Superior temporal gyrus (tissue), 1 donor: ENCODE results near the gene RMND5A.
A peak's percentile ranks its signal among the peaks of the same experiment; 100 is the strongest.

Experiments used
- DNase-seq: peaks from one replicate; pipeline ENCODE4 v3.0.0-alpha.2; 2016; ENCODE audit errors: extremely low spot score

Gene RMND5A

DNA sequence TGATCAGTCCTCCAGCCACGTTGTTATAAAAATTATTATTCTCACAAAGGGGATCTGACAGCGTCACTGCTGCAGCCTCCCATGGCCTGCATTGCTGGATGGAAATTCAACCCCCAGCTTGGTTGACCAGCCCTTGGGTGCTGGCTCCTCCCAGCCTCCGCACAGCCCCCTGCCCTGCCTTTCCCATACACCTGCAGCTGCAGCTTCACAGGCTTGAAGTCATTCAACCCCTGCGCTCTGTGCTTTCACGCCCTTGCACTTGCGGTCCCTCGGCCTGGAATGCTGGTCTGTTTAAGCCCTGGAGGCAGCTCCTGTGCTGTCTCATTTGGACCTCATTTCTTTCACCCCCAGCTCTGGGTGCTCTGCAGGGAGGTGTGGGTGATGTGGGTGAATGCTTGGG lies 71.5 kb downstream of the RMND5A start:
- DNase-seq = no peak

- no peak for DNase-seq
Observed at GRCh38 chr2:86793752-86794151, 73.7 kb downstream of the RMND5A start.

GRCh38 chr2:86794861-86795260 lies 74.8 kb downstream of the RMND5A start:
- no peak for DNase-seq

- DNase-seq = no peak
Observed at GRCh38 chr2:86800856-86801567, 80.9 kb downstream of the RMND5A start.

- no peak for DNase-seq
Observed at GRCh38 chr2:86806059-86806857, 86.2 kb downstream of the RMND5A start.

GRCh38 chr2:86807133-86807467 lies 87.0 kb downstream of the RMND5A start:
- no peak for DNase-seq

DNA sequence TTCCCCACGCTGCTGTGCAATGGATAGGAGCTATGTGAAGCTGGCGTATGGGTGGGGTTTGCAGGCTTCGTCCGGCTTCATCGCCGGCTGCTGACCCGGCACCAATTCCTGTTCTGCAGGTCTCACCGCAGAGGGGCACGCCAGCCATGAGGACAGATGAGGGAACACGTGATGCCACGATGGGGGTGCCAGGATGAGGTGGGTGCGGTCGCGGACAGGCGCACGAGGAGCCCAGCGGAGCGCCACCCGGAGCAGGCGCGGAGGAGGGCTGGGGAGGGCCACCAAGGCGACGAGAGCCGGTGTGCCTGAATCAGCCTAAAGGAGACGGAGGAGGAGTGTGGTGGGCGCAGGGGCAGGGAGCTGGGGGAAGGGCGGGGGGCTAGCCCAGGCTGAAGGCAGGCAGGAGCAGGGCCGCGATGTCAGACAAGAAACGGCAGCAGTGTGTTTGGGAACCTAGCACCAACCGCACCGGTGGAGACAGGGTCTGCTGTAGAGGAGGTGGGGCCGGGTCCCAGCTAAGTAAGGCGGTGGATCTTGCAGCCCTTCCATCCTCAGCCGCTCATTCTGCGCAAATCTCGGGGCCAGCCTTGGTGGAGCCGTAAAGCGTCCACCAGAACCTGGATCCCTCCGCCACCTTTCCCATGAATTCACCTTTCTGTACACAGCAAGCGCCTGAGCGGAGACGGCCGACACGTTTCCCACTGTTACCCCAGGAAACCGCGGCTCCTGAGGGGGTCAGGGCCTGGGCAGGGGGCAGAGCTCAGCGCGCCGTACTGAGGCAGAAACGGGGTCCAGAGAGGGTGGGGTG lies 87.6 kb downstream of the RMND5A start:
- peak; percentile 47 for DNase-seq

- peak; percentile 88 for DNase-seq
Observed at GRCh38 chr2:86808315-86809161, 88.4 kb downstream of the RMND5A start.

GRCh38 chr2:86809481-86810121 lies 89.5 kb downstream of the RMND5A start:
- no peak for DNase-seq

DNA sequence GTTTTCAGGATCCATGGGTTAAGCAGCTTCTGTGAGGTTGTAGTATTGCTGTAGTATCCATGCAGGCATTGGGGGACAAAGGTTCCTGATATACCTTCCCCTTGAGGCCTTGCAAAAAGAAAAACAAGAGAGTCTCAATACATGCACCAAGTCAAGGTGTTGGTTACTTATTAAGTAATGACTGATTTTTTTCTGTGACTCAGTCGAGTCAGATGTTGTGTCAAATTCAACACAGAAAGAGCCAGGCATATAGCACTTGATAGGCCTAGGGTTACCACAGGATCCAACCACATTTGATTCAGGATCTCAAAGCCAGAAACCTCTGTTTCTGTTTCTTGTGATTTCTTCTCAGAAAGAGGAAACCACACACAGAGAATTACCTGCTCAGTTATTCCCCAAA lies 95.5 kb downstream of the RMND5A start:
- DNase-seq = no peak

DNA sequence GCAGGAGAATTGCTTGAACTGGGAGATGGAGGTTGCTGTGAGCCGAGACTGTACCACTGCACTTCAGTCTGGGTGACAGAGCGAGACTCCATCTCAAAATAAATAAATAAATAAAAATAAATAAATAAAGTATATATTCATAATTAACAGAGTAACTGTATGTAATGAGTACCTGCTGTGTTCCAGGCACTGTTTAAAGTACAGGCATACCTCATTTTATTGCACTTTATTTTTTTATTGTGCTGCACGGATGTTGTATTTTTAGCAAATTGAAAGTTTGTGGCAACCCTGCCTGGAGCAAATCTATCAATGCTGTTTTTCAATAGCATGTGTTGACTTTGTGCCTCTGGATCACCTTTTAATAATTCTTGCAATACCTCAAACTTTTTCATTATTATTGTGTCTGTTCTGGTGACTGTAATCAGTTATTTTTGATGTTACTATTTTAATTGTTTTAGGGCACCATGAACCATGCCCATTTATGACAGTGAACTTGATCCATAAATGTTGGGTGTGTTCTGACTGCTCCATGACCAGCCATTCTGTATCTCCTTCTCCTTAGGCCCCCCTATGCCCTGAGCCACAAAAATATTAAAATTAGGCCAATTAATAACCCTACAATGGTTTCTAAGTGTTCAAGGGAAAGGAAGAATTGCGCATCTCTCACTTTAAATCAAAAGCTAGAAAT lies 98.2 kb downstream of the RMND5A start:
- no peak for DNase-seq

DNA sequence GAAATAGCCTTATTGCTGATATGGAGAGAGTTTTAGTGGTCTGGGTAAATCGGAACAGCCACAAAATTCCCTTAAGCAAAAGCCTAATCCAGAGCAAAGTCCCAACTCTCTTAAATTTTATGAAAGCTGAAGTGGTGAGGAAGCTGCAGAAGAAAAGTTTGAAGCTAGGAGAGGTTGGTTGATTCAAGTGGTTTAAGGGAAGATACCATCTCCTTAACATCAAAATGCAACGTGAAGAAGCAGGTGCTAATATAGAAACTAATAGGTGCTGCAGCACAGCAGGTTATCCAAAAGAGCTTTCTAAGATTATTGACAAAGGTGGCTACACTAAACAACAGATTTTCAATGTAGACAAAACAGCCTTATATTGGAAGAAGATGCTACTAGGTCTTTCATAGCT lies 98.9 kb downstream of the RMND5A start:
- no peak for DNase-seq

GRCh38 chr2:86821306-86821705 lies 101.2 kb downstream of the RMND5A start:
- DNase-seq = no peak

DNA sequence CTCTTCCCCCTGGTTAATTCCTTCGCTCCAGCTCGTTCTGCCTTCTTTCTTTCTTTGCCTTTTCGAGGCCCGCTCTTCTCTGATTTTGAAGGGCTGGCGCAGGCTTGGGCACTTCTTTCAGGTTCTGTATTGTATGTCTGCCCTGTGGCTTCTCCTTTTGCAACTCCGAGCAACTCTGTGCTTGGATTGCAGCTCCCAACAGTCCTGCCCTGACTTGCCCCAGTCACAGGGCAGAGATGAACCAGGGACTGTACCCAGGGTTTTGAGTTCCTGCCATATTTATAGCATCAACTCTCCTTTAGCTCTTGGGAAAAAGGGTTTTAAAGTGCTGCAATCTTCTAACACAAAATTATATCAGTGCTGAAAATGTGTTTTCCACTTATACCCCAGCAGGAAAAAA lies 101.8 kb downstream of the RMND5A start:
- no peak for DNase-seq

GRCh38 chr2:86822668-86823345 lies 102.7 kb downstream of the RMND5A start:
- DNase-seq = no peak

- no peak for DNase-seq
Observed at GRCh38 chr2:86825036-86825692, 105.1 kb downstream of the RMND5A start.

- DNase-seq = no peak
Observed at GRCh38 chr2:86825693-86826381, 105.7 kb downstream of the RMND5A start.

DNA sequence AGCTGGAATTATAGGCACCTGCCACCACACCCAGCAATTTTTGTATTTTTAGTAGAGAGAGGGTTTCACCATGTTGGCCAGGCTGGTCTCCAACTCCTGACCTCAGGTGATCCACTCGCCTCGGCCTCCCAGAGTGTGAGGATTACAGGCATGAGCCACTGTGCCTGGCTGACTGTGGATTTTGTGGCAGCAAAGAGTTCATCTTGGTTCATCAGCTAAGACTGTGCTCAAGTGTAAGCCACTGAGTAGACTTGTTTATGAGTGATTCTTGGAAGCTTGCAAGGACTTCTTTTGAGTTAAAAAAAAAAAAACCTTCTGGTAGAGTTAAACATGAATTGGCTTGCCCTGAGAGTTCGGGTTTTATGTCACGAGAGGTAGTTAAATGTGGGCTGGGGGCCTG lies 106.9 kb downstream of the RMND5A start:
- no peak for DNase-seq
